Measurements from ENCODE around the gene GUCA2B. TPM values are rescaled to one million over a fixed set of nuclear protein-coding genes. Genes with fewer than 3 reads are reported as not detected.

GUCA2B gene
- total RNA-seq, 2 donors from 2014 or later = not detected

GRCh38 chr1:42189931-42190853 lies 37.0 kb downstream of the GUCA2B start:
- no peaks in the 10 kb centered on the region for H3K27me3 ChIP-seq
- TF ChIP-seq, protein P1, sequence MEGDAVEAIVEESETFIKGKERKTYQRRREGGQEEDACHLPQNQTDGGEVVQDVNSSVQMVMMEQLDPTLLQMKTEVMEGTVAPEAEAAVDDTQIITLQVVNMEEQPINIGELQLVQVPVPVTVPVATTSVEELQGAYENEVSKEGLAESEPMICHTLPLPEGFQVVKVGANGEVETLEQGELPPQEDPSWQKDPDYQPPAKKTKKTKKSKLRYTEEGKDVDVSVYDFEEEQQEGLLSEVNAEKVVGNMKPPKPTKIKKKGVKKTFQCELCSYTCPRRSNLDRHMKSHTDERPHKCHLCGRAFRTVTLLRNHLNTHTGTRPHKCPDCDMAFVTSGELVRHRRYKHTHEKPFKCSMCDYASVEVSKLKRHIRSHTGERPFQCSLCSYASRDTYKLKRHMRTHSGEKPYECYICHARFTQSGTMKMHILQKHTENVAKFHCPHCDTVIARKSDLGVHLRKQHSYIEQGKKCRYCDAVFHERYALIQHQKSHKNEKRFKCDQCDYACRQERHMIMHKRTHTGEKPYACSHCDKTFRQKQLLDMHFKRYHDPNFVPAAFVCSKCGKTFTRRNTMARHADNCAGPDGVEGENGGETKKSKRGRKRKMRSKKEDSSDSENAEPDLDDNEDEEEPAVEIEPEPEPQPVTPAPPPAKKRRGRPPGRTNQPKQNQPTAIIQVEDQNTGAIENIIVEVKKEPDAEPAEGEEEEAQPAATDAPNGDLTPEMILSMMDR (IDR thresholded peaks at IDR 0.05) = no peak
- no peaks in the 10 kb centered on the region for H3K9me3 ChIP-seq
- H3K27ac ChIP-seq = no peak overlapping the region
- H3K36me3 ChIP-seq = peaks cover 19% of the 10 kb centered on the region
- no peak for DNase-seq (ENCODE audit: low spot score)
- H3K4me3 ChIP-seq = no peak overlapping the region
- no peaks in the 10 kb centered on the region for H3K4me1 ChIP-seq

- H3K27me3 ChIP-seq = no peaks in the 10 kb centered on the region
- H3K4me3 ChIP-seq = no peak overlapping the region
- no peaks in the 10 kb centered on the region for H3K4me1 ChIP-seq
- H3K36me3 ChIP-seq = peaks cover 19% of the 10 kb centered on the region
- no peak overlapping the region for H3K27ac ChIP-seq
- no peak for DNase-seq (ENCODE audit: low spot score)
- TF ChIP-seq, protein P1 (IDR thresholded peaks at IDR 0.05) = no peak
- H3K9me3 ChIP-seq = no peaks in the 10 kb centered on the region
Observed at GRCh38 chr1:42191319-42191718, 38.1 kb downstream of the GUCA2B start.

- TF ChIP-seq, protein P1 (IDR thresholded peaks at IDR 0.05) = no peak
- Histone ChIP-seq H3K36me3 (peaks cover 23% of the 10 kb centered on the region), H3K9me3 (no peaks in the 10 kb centered on the region), H3K27ac (no peak overlapping the region), H3K4me1 (no peaks in the 10 kb centered on the region), H3K4me3 (no peak overlapping the region), H3K27me3 (no peaks in the 10 kb centered on the region)
- no peak for DNase-seq (ENCODE audit: low spot score)
Observed at GRCh38 chr1:42192106-42192505, 38.9 kb downstream of the GUCA2B start.

GRCh38 chr1:42195841-42196240 lies 42.6 kb downstream of the GUCA2B start:
- no peak for DNase-seq (ENCODE audit: low spot score)
- TF ChIP-seq, protein P1 (IDR thresholded peaks at IDR 0.05) = no peak
- Histone ChIP-seq H3K27me3 (no peaks in the 10 kb centered on the region), H3K9me3 (no peaks in the 10 kb centered on the region), H3K36me3 (peaks cover 28% of the 10 kb centered on the region), H3K4me3 (no peak overlapping the region), H3K27ac (no peak overlapping the region), H3K4me1 (no peaks in the 10 kb centered on the region)

GRCh38 chr1:42198251-42198650 lies 45.0 kb downstream of the GUCA2B start:
- Histone ChIP-seq H3K36me3 (peaks cover 19% of the 10 kb centered on the region), H3K27me3 (no peaks in the 10 kb centered on the region), H3K9me3 (peaks cover 0 to 12% of the 10 kb centered on the region in 2 donors), H3K27ac (no peak overlapping the region), H3K4me3 (no peak overlapping the region), H3K4me1 (no peaks in the 10 kb centered on the region)
- DNase-seq (ENCODE audit: low spot score) = no peak
- TF ChIP-seq, protein P1 (IDR thresholded peaks at IDR 0.05) = no peak

Data from right atrium auricular region (tissue), 2 donors.